HG03039 (cell line): Measurements from ENCODE around the gene DDX10.
A peak's percentile ranks its signal among the peaks of the same experiment; 100 is the strongest.
"Not testable (repeated sequence)": the region's sequence is repeated elsewhere in the genome, so short reads cannot be mapped to it uniquely, and the experiment has no call there.

Experiments
- ATAC-seq: cut with Tn5 transposase; IDR thresholded peaks from one replicate; pipeline ENCODE4 v1.9.1; 2021; ENCODE audit warnings: mild to moderate bottlenecking, moderate library complexity; ENCODE audit not compliant: unreplicated experiment

Gene DDX10

DNA sequence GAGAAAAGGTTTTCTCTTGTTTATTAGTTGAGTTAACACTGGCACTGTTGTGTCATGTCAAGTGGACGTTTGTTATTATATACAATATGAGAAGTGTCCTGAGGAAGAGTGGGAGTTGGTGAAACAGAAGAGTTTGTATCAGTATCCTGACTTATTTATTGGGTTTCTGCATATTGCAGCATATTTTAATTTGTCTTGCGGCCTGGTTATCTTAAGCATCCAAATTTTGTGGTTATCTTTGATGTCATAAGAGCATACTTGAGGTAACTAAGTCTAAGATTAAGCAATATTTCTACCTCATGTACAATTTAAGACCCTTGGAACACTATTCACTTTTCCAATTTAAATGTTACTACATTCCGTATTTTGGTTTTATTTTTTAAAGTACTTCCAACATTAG, 103.5 kb downstream of the DDX10 start:
- no peak for ATAC-seq

DNA sequence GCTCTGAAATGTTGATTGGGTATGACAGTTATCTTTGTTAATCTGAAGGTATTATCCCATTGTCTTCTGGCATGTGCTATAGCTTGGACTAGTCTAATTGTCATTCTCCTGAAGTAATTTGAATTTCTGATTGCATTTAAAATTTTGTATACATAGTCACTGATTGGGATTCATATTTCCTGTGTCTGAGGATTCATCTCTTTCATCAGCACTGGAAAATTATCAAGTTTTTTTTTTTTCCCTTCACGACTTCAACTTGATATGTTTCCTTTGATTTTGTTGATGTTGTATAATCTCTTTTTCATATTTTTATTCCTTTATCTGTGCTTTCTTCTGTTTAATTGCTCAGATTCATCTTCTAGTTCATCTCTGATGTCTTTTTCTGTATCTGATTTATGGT, 104.1 kb downstream of the DDX10 start:
- ATAC-seq, result no peak

DNA sequence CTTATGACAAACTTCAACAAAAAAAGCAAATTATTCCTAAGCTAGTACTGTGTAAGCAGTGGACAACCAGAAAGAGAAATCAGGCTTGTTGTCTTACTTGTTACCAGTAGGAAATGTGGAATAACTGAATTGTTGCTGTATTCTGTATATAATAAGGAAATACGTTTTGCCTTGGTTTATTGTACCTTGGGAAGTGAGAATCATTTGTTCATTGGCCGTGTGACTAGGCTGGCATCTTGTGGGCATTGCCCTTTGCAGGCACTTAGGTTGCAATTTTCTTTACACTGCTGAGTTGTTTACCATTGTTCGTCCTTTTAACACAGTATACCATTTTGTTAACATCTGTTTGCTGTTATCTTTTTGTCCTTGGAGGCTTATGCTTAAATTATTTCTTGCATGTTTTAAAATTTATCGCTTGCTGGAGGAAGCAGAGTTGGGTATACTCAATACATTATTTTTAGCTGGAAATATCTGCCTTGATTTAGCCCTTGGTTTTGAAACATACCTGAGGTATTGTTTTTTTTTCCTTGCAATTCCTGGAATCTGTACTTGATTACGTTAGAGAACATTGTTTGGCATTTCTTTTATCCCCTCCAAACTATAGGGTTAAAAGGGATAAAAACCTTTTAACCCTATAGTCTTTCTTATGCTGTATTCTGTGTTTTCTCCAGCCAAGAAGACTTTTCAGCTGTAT, 109.3 kb downstream of the DDX10 start:
- no peak for ATAC-seq

DNA sequence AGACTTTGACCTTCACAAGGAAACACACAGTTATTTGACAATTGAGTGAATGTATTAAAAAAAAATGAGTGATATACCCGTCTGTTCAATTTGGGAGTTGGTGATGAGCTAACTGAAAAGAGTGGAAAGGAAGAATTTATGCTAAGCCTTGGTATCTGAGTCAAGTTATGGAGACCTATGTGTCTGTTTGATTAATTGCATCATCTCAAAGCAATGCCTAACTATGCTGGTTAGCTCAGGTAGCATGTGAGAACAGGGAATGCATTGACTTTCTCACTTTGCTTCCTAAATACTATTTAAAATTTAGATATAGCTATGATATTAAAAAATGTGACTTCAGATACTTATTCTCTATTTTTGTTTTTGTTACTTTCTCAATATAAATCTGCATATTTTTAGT, 110.5 kb downstream of the DDX10 start:
- no peak for ATAC-seq

DNA sequence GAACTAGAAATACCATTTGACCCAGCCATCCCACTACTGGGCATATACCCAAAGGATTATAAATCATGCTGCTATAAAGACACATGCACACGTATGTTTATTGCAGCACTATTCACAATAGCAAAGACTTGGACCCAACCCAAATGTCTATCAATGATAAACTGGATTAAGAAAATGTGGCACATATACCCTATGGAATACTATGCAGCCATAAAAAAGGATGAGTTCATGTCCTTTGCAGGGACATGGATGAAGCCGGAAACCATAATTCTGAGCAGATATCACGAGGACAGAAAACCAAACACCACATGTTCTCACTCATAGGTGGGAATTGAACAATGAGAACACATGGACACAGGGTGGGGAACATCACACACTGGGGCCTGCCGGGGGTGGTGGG, 114.3 kb downstream of the DDX10 start:
- ATAC-seq, result not testable (repeated sequence)

DNA sequence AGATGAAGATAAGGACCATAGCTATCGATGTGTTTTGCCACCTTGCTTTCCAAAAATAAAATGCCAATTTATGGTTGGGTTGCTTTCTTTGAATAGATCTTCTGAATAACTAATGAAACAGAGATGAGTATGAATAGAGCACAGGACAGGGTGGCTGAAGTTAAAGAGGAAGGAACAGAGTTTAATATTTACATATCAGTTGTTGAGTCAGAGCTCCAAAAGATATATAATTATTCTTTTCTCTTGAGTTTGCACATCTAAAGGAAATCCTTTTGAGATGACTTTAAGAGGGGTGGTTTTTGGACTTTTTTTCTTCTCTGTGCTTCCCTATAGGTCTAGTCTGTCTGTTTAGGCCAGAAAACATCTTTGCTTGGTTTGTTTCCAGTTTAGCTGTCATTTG, 115.2 kb downstream of the DDX10 start:
- no peak for ATAC-seq

DNA sequence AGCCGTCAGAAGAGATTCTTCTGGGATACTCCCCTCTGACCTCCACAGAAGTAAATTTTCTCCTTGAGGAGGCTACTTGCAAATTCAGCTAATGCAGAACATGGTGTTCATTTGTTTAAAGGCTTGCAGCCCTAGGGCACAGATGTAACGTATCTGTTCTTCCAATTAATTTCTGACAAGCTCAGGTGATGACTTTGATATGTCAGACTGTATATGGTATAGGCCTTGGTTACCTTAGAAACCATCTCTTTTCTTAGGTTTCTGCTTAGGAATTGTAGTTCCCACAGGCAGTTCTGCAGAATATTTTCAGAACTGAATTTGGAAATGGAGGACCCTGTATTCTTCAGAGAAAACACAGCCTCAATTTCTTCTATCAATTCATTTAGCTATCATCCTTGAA, 117.1 kb downstream of the DDX10 start:
- ATAC-seq, result no peak

DNA sequence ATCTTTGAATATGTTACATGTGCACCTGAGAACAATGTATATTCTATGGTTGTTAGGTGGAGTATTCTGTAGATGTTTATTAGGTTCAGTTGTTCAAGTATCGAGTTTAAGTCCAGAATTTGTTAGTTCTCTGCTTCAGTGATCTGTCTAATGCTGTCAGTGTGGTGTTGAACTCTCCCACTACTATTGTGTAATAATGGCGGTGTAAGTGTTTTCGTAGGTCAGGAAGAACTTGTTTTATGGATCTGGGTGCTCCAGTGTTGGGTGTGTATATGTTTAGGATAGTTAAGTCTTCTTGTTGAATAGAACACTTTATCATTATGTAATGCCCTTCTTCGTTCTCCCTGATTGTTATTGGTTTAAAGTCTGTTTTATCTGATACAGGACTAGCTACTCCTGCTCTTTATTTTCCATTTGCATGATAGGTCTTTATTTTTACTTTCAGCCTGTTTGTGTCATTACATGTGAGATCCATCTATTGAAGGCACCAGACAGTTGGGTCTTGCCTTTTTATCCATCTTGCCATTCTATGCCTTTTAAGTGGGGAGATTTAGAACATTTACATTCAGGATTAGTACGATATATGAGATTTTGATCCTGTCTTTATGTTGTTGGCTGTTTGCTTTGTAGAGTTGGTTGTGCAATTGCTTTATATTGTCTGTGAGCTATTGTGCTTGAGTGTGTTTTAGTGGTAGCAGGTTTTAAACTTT, 121.6 kb downstream of the DDX10 start:
- no peak for ATAC-seq

DNA sequence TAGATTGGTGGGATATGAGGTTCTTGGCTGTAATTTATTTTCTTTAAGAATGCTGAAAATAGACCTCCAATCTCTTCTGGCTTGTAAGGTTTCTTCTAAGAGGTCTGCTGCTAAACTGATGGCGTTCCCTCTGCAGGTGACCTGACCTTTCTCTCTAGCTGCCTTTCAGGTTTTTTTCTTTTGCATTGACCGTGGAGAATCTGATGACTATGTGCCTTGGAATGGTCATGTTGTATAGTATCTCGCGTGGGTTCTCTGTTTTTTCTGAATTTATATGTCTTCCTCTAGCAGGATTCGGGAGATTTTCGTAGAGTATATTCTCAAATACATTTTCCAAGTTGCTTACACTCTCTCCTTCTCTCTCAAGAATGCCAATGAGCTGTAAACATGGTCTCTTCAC, 122.2 kb downstream of the DDX10 start:
- ATAC-seq, result no peak

DNA sequence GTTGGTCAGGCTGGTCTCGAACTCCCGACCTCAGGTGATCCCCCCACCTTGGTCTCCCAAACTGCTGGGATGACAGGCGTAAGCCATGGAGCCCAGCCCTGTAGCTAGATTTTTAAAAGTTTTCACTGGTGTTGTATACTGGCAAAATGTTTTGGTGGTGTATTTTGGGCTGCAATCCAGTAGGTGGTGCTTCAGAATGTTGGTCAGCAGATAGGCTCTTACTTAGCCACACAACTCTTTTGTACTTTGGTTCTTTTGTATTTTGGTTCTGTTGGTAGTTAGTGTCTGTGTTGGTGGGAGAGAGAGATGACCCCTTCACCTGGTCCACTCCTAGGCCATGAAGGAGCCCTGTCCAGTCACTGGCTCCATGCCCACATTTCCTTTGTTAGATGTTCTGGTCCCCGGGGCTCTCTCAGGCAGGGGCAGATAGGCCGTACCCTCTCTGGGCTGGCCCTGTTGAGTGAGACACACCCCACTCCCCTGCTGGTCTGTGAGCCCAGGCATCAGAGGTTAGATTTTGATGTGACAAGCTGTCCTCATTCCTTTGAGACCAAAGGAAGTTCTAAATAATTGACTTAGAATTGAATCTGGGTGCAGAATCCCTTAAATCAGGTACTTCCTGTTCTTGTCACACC, 123.8 kb downstream of the DDX10 start:
- ATAC-seq, result no peak

DNA sequence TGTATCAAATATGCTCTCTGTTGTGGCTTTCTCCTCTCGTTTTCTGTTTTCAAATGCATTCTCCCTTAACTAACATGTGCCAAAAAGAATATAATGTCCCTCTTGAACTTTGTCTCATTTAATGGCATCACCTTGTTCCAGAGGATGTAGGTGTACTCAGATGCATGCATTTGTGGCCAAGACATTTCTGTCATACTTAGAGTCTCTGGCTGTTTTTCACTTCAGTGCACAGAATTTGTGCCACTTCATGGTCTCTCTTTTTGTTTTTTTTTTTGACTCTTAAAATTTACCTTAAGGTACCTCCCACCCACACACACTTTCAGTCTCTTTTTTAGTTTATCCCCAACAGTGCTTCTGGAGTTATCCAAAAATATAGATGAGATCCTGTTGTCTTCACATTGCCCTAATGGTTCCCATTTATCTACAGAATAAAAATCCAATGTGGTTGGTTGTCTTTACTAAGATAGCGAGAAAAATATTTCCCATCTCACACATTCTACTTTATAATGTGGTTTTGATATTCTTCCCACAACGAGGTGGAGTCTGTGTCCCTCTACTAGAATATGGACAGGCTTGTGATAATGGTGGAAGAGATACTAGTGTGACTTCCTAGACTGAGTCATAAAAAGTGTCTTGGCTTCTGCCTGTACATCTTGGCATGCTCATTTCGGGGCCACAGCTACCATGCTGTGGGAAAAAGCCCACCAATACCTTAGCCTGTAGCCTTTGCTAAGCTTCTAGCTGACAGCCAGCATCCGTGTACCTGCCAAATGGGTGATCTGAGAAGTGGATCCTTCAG, 125.8 kb downstream of the DDX10 start:
- peak; percentile 70 for ATAC-seq

DNA sequence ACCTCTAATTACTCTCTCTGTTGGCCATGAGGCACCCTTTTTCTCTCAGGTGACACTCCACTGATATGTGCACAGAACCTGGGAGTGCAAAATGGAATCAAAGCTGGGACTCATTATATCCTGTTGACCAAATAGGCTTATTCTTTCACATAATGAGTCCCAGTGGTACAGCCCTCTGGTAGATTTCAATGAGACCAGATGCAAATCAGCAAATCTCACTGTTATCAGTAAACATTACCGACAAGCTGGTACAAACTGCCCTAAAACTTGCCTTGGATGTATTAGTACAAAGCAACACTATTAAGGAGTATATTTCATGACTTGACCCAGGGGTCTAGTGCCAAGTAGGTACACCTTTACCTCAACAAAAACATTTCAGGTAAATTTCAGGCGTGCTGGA, 128.3 kb downstream of the DDX10 start:
- no peak for ATAC-seq

DNA sequence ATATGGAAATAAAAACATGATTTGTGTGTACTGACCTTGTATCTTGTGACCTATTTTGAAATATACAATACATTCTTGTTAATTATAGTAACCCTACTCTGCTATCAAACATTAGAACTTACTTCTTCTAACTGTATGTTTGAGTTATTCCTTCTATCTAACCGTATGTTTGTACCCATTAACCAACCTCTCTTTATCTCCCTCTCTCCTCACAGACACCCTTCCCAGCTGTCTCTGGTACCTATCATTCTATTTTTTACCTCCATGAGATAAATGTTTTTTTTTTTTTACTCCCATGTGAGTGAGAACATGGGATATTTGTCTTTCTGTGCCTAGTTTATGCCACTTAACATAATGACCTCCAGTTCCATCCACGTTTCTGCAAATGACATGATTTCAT, 128.7 kb downstream of the DDX10 start:
- ATAC-seq, result no peak

DNA sequence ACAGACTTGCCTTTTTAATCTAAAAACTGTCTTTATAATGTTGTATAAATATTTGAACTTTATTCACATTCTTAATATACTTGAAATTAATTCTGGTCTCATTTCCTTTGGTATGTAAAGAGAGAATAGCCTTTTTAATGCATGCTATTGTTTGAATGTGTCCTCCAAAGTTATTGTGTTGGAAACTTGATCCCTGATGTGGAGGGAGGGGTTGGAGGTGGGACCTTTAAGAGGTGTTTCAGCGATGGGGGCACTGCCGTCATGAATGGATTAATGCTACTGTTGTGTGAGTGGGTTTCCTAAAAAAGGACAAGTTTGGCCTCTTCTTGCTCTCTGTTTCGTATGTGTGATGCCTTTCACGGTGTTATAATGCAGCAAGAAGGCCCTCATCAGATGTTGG, 131.7 kb downstream of the DDX10 start:
- no peak for ATAC-seq

DNA sequence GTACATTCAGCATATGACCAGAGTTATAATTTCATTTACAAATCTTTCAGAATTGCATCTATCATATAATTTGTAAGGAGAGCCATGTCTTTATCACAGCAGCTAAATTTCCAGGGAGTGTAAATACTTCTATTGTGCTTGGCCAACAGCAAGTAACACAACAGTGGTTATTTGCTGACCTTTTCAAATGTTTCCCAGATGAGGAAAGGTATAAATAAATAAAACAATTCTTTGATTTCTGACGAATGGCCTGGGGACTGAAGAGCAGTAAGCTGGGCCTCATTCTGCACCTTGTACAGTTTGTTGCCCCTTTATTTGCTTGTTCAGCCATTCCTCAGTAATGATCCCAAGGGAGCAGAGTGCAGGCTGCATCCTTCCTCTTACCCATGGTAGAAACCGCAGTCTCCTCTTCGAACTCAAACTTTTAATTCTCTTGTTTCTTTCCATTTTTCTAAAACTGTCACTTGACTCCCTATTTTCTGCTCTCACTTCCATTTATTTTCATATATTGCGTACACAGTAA, 132.8 kb downstream of the DDX10 start:
- ATAC-seq, result no peak

DNA sequence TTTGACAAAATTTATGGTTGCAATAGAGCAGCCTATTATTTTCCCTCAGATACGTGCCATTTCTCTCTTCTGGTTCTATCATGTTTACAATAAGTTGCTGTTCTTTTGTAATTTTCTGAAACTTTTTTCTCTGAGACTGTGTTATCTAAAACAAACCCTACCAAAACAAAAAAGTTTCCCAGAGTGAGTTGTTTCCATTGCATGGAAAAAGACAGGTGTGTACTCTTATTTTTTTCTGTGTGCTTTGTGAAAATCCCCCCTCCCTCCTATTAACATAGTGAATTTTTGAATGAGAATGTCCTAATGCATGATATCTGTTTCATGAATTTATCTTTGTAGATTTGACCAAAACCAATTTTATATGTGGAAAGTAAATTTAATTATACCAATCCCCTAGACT, 137.6 kb downstream of the DDX10 start:
- ATAC-seq, result no peak

DNA sequence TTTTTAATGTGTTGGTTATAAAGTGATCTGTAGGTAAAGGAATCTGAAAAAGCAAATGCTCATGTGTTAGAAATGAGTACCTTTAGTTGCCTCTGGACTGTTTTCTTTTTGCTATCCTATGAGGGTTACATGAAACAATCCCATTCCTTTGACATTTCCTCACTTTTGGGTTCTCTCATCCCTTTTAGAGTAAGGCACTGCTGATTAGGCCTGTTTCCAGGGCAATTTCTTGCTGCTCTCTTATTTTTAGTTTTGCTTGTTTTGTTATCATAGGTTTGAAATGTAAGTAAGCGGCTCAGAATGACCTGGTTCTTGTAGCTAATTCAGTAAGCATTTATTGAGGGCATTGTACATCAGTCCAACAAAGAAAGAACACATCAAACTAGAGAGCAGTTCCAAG, 138.9 kb downstream of the DDX10 start:
- ATAC-seq, result no peak

DNA sequence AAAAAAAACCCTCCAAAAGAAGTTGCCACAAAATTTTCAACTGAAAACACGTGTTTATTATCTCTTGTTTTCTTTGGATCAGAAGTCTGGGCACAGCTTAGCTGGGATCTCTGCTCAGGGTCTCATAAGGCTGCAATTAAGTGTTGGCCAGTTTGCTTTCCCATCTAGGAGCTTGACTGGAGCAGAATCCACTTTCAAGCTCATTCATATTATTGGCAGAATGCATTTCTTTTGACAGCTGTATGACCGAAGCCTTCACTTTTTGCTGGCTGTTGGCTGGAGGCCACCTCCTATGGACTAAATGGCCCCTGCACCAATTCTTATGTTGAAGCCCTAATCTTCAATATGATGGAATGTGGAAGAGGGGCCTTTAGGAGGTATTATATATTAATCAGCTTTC, 139.6 kb downstream of the DDX10 start:
- no peak for ATAC-seq

DNA sequence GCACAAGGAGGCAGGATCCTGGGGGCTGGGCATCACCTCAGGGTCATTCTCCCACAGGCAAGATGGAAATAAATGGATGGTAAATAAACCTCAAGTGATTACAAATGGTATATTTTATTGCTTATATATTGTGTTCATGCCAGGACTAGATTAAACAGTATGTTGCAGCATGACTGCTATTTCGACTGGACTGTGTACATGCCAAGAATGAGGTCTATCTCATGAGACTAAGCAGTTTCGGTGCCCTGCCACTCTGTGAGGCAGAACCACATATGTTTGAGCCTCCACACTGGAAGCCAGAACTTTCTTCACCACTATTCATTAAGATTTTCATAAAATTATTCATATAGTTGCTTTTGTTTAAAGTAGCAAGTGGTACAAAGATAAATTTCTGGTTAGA, 140.2 kb downstream of the DDX10 start:
- no peak for ATAC-seq

DNA sequence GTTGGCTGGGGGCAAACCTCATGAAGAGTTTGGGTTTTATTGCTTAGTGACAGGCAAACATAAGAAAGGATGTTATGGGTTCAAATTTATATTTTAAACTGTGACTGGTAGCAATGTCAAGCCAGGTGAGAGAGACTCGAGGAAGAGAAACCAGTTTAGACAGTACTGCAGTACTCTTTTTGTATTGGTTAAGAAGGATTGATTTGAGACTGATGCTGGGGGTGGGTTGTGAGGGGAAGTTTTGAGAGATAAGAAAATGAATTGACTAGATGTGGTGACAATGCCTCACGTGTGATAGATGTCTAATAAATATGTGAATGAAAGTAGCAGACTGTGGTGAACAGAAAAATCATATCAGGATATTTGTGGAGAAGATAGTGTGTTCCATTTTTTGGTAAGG, 142.4 kb downstream of the DDX10 start:
- no peak for ATAC-seq

DNA sequence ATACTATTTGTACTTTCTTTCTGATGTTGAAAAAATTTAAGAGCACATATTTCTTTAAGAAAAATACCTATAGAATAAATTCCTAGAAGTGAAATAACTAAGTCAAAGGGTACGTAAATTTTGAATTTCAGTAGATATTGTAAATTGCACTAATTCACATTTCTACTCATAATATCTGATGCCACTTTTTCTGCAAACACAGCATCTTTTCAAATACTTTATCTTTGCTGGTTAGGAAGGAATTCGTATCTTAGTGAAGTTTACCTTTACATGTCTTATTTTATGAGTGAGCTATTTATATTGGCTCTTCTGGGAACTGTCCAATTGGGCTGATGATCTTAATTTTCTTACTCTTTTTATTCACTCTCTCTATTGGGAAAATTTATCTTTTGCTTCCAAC, 148.2 kb downstream of the DDX10 start:
- ATAC-seq, result no peak
